ENCODE measurements around the gene CAP1. TPM values are rescaled to one million over a fixed set of nuclear protein-coding genes. Genes with fewer than 3 reads are reported as not detected.

The CAP1 gene
- total and polyA plus RNA-seq, 9 of the 15 experiments (the other 6 are each of a cell fraction or from before 2014, with no cell fraction given), result 230 to 658 (median 281) TPM

DNA sequence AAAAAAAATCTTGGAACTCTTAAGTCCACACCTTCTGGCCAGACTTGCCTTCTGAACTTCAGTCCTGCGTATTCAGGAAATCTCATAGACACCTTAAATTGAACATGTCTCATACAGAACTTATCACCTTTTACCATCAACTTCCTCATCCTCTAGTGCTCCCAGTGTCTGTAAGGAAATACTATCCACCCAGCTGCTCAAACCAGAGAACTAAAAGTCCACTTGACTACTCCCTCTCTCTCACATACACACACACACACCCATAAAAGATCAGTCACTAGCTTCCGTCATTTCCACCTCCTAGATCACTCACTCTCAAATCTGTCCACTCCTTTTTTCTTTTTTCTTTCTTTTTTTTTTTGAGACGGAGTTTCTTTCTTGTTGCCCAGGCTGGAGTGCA, 10.9 kb upstream of the CAP1 start (continued):
- no peak for TF ChIP-seq NFE2L1 (tag; IDR thresholded peaks at IDR 0.05; ENCODE audit: borderline replicate concordance, low read depth)
- TF ChIP-seq, protein P1, sequence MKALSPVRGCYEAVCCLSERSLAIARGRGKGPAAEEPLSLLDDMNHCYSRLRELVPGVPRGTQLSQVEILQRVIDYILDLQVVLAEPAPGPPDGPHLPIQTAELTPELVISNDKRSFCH (CRISPR knock-in tag; IDR thresholded peaks at IDR 0.05), result no peak
- TF ChIP-seq, protein P1 (tag; IDR thresholded peaks at IDR 0.05), result no peak
- no peak for TF ChIP-seq PHB2 (IDR thresholded peaks at IDR 0.05; ENCODE audit: low read depth)
- TF ChIP-seq, protein P2, sequence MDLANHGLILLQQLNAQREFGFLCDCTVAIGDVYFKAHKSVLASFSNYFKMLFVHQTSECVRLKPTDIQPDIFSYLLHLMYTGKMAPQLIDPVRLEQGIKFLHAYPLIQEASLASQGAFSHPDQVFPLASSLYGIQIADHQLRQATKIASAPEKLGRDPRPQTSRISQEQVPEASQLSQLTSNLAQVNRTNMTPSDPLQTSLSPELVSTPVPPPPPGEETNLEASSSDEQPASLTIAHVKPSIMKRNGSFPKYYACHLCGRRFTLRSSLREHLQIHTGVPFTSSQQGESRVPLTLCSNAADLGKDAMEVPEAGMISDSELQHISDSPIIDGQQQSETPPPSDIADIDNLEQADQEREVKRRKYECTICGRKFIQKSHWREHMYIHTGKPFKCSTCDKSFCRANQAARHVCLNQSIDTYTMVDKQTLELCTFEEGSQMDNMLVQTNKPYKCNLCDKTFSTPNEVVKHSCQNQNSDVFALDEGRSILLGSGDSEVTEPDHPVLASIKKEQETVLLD (IDR thresholded peaks at IDR 0.05), result no peak
- TF ChIP-seq GABPB2 (CRISPR knock-in tag; conservative IDR thresholded peaks at IDR 0.05), result no peak
- no peak for TF ChIP-seq BCOR (IDR thresholded peaks at IDR 0.05)
- TF ChIP-seq HDGF (IDR thresholded peaks at IDR 0.05), result 0 out of 2 replicates have a peak, but pooled peaks have one; percentile 21
- TF ChIP-seq ZEB2 (IDR thresholded peaks at IDR 0.05), result peak; percentile 76
- TF ChIP-seq, protein P3, sequence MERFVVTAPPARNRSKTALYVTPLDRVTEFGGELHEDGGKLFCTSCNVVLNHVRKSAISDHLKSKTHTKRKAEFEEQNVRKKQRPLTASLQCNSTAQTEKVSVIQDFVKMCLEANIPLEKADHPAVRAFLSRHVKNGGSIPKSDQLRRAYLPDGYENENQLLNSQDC (CRISPR knock-in tag; IDR thresholded peaks at IDR 0.05), result no peak
- TF ChIP-seq ELF2 (CRISPR knock-in tag; IDR thresholded peaks at IDR 0.05), result 0 out of 2 replicates have a peak, but pooled peaks have one; percentile 23
- no peak for TF ChIP-seq EP400 (IDR thresholded peaks at IDR 0.05)
- TF ChIP-seq, protein P4, sequence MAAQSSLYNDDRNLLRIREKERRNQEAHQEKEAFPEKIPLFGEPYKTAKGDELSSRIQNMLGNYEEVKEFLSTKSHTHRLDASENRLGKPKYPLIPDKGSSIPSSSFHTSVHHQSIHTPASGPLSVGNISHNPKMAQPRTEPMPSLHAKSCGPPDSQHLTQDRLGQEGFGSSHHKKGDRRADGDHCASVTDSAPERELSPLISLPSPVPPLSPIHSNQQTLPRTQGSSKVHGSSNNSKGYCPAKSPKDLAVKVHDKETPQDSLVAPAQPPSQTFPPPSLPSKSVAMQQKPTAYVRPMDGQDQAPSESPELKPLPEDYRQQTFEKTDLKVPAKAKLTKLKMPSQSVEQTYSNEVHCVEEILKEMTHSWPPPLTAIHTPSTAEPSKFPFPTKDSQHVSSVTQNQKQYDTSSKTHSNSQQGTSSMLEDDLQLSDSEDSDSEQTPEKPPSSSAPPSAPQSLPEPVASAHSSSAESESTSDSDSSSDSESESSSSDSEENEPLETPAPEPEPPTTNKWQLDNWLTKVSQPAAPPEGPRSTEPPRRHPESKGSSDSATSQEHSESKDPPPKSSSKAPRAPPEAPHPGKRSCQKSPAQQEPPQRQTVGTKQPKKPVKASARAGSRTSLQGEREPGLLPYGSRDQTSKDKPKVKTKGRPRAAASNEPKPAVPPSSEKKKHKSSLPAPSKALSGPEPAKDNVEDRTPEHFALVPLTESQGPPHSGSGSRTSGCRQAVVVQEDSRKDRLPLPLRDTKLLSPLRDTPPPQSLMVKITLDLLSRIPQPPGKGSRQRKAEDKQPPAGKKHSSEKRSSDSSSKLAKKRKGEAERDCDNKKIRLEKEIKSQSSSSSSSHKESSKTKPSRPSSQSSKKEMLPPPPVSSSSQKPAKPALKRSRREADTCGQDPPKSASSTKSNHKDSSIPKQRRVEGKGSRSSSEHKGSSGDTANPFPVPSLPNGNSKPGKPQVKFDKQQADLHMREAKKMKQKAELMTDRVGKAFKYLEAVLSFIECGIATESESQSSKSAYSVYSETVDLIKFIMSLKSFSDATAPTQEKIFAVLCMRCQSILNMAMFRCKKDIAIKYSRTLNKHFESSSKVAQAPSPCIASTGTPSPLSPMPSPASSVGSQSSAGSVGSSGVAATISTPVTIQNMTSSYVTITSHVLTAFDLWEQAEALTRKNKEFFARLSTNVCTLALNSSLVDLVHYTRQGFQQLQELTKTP (IDR thresholded peaks at IDR 0.05; ENCODE audit: low read depth in 1 of 2, partially characterized antibody in 2 of 2), result peak in 1 of 2 experiments; percentile 54
- no peak for TF ChIP-seq NFXL1 (CRISPR knock-in tag; IDR thresholded peaks at IDR 0.05)
- 0 out of 2 replicates have a peak, but pooled peaks have one; percentile 57 for TF ChIP-seq ELF4 (CRISPR knock-in tag; IDR thresholded peaks at IDR 0.05)
- TF ChIP-seq, protein P5, sequence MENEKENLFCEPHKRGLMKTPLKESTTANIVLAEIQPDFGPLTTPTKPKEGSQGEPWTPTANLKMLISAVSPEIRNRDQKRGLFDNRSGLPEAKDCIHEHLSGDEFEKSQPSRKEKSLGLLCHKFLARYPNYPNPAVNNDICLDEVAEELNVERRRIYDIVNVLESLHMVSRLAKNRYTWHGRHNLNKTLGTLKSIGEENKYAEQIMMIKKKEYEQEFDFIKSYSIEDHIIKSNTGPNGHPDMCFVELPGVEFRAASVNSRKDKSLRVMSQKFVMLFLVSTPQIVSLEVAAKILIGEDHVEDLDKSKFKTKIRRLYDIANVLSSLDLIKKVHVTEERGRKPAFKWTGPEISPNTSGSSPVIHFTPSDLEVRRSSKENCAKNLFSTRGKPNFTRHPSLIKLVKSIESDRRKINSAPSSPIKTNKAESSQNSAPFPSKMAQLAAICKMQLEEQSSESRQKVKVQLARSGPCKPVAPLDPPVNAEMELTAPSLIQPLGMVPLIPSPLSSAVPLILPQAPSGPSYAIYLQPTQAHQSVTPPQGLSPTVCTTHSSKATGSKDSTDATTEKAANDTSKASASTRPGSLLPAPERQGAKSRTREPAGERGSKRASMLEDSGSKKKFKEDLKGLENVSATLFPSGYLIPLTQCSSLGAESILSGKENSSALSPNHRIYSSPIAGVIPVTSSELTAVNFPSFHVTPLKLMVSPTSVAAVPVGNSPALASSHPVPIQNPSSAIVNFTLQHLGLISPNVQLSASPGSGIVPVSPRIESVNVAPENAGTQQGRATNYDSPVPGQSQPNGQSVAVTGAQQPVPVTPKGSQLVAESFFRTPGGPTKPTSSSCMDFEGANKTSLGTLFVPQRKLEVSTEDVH (IDR thresholded peaks at IDR 0.05; ENCODE audit: low read depth, partially characterized antibody), result peak; percentile 43
- TF ChIP-seq ETV6 (IDR thresholded peaks at IDR 0.05; ENCODE audit: borderline replicate concordance in 1 of 2, low read depth in 2 of 2, low read length in 1 of 2), result peak in 1 of 2 experiments; percentile 60; a peak in 1 of 4 replicates
- TF ChIP-seq ETV6 (CRISPR knock-in tag; IDR thresholded peaks at IDR 0.05; ENCODE audit: borderline replicate concordance), result no peak
- TF ChIP-seq TAF1 (IDR thresholded peaks at IDR 0.05; ENCODE audit: control insufficient read depth, extremely low read depth, insufficient read depth, low read length, severe bottlenecking), result no peak
- peak; percentile 68 for TF ChIP-seq GATA2 (CRISPR knock-in tag; IDR thresholded peaks at IDR 0.05)
- peak; percentile 43 for TF ChIP-seq MEIS2 (IDR thresholded peaks at IDR 0.05; ENCODE audit: partially characterized antibody)
